Astrocyte of the spinal cord (primary cell): ENCODE data around the gene ACAA2.
A peak's percentile ranks its signal among the peaks of the same experiment; 100 is the strongest.

Source experiments
- DNase-seq: peaks from one replicate; pipeline ENCODE4 v3.0.0; 2011; ENCODE audit warnings: low read depth, low spot score
- H3K4me3 ChIP-seq: 2 replicates; pipeline ENCODE4 v1.5.1; 2011; ENCODE audit warnings: low read depth, mild to moderate bottlenecking, low read length, moderate library complexity
- in situ Hi-C: cut with HindIII; loops from 2 replicates; pipeline ENCODE4 v1.10.0; 2017; ENCODE audit warnings: low sequenced_read_pairs
- TF ChIP-seq, protein P1 (sequence below): IDR thresholded peaks from 2 replicates; pipeline ENCODE4 v1.5.1; 2012; ENCODE audit warnings: low read depth, mild to moderate bottlenecking, low read length, inconsistent platforms

Gene ACAA2

GRCh38 chr18:49738721-49739120 is 74.6 kb downstream of the ACAA2 start:
- no peak for DNase-seq
- TF ChIP-seq, protein P1, sequence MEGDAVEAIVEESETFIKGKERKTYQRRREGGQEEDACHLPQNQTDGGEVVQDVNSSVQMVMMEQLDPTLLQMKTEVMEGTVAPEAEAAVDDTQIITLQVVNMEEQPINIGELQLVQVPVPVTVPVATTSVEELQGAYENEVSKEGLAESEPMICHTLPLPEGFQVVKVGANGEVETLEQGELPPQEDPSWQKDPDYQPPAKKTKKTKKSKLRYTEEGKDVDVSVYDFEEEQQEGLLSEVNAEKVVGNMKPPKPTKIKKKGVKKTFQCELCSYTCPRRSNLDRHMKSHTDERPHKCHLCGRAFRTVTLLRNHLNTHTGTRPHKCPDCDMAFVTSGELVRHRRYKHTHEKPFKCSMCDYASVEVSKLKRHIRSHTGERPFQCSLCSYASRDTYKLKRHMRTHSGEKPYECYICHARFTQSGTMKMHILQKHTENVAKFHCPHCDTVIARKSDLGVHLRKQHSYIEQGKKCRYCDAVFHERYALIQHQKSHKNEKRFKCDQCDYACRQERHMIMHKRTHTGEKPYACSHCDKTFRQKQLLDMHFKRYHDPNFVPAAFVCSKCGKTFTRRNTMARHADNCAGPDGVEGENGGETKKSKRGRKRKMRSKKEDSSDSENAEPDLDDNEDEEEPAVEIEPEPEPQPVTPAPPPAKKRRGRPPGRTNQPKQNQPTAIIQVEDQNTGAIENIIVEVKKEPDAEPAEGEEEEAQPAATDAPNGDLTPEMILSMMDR, result no peak
- H3K4me3 ChIP-seq, result no peak overlapping the region
- in situ Hi-C loops, result no loop called here

DNA sequence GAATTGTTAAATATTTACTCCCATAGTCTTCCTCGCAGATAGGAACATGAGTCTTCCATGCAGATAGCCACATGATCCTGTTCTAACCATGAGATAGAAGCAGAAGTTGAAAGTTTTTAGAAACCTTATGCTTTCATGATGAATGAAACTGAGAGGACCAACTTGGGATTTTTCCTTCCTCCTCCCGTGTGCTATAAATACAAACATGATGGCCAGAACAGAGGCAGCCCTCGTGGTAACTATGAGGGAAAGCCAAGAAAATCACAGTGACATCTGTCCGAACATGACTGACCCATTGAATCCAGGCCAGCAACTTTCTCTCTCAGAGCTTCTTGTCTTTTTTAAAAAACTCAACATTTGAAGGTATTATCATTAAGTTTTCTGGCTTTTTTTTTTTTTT is 78.5 kb downstream of the ACAA2 start:
- in situ Hi-C loops, result no loop called here
- TF ChIP-seq, protein P1, result no peak
- DNase-seq, result no peak
- no peak overlapping the region for H3K4me3 ChIP-seq

DNA sequence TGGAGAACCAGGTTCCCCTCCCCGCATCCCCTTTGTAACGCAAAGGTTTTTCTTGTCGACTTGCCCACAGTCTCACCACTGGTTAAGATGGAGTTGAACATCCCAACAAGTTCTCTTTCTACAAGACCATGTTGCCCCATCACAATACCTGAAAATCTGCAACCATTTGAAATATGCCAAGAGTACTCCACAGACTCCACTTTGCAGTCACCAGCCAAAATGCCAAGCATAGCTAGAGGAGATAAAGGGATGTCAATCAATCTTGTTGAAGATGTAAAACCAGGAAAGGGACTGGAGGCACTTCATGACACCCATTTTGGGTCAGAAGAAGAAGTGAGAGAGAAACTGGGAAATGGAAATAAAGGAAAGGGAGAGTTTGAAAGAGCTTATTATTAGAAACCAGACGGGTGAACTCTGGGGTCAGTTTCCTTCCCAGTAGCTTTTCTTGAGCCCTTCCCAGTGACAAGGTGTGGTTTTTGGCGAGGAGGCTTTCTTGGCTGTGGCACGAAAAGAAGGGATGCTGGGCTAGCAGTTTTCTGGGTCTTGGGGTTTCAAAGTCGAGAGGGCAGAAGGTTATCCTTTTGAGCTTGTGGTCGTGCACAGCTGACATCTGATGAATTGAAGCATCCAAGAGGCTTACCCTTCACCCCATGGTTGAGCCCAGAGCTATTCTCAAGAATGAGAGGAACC is 79.3 kb downstream of the ACAA2 start:
- DNase-seq, result no peak
- no peak overlapping the region for H3K4me3 ChIP-seq
- in situ Hi-C loops, result no loop called here
- TF ChIP-seq, protein P1, result no peak

DNA sequence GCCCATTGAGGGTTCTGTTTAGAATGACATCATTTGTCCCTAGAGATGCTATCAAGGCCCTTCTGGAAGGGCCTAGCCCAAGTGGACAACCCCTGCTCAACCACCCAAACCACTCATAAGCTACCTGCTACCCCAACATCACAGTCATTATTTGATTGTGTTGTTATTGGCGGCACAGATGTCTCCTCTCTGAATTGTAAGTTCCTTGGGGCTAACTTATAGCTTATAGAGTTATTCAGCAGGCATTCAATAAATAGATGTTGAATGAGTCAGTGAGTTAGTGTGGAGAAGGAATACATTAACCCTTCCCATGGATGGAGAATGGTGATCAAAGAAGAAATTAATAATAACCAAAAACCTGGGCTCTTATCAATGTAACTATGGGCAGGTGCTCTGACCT is 80.0 kb downstream of the ACAA2 start:
- TF ChIP-seq, protein P1, result no peak
- DNase-seq, result peak; percentile 37
- no peak overlapping the region for H3K4me3 ChIP-seq
- in situ Hi-C loops, result no loop called here
